Choroid plexus epithelial cell (primary cell): Measurements from ENCODE around the gene SPTAN1.

Experiments
- DNase-seq: peaks from one replicate; pipeline ENCODE4 v3.0.0-alpha.2; 2010; ENCODE audit warnings: low read depth
- H3K4me3 ChIP-seq: 2 replicates; pipeline ENCODE4 v1.5.1; 2011; ENCODE audit warnings: low read depth, mild to moderate bottlenecking, control low read depth, low read length, moderate library complexity
- CTCF ChIP-seq: conservative IDR thresholded peaks from 2 replicates; pipeline ENCODE4 v1.5.1; 2011; ENCODE audit warnings: low read depth, mild to moderate bottlenecking, control low read depth, inconsistent platforms, low read length, moderate library complexity

Gene SPTAN1

GRCh38 chr9:128607642-128608350, 55.4 kb downstream of the SPTAN1 start:
- no peak for DNase-seq
- H3K4me3 ChIP-seq, result no peak overlapping the region
- no peak for TF ChIP-seq CTCF

- no peak for DNase-seq
- no peak for TF ChIP-seq CTCF
- no peak overlapping the region for H3K4me3 ChIP-seq
These were observed 58.5 kb downstream of the SPTAN1 start for GRCh38 chr9:128610897-128611296.

- no peak for TF ChIP-seq CTCF
- DNase-seq, result no peak
- H3K4me3 ChIP-seq, result no peak overlapping the region
These were observed 59.4 kb downstream of the SPTAN1 start for GRCh38 chr9:128611600-128612394.

- TF ChIP-seq CTCF, result no peak
These were observed 62.3 kb downstream of the SPTAN1 start for GRCh38 chr9:128614728-128615127.

GRCh38 chr9:128615571-128615970, 63.2 kb downstream of the SPTAN1 start:
- DNase-seq, result no peak
- no peak for TF ChIP-seq CTCF
- H3K4me3 ChIP-seq, result no peak overlapping the region

More at GRCh38 chr9:128614728-128615127, 62.3 kb downstream of the SPTAN1 start:
- DNase-seq, result no peak
- no peak overlapping the region for H3K4me3 ChIP-seq

GRCh38 chr9:128617943-128618342, 65.6 kb downstream of the SPTAN1 start:
- H3K4me3 ChIP-seq, result no peak overlapping the region
- no peak for DNase-seq
- TF ChIP-seq CTCF, result no peak
